HepG2 (cell line): Measurements from ENCODE around the gene ALPK3. TPM values are rescaled to one million over a fixed set of nuclear protein-coding genes. Genes with fewer than 3 reads are reported as not detected.
"Not testable (repeated sequence)": the region's sequence is repeated elsewhere in the genome, so short reads cannot be mapped to it uniquely, and the experiment has no call there.

ENCODE experiments used
- ATAC-seq: fragments of 200-7000 bp; cut with Tn5 transposase; 3 replicates; pipeline ENCODE4 v1.9.1; 2020; ENCODE audit warnings: mild to moderate bottlenecking, moderate library complexity
- BruUV-seq: library from RNA; stranded (reverse); fragments of 400-500 nt; replicated peaks from 2 replicates; lab custom pipeline; 2021; lab: Mats Ljungman, UMichigan
- CTCF ChIA-PET: fragments of 300-600 bp; formaldehyde crosslinking; extraction: SDS; loops from one replicate; lab custom pipeline; 2021; ENCODE audit warnings: low total read pairs, inconsistent platforms, low intra/inter-chr PET ratio; lab: Yijun Ruan, JAX
- POLR2A ChIA-PET: fragments of 350-600 bp; sonication (Branson Sonifier 250); formaldehyde crosslinking; loops from one replicate; lab custom pipeline; 2020; ENCODE audit warnings: antibody characterized with exemption, inconsistent platforms; lab: Yijun Ruan, JAX
- DNase-seq: peaks from one replicate; pipeline ENCODE4 v3.0.0-alpha.2; 2015; ENCODE audit warnings: low spot score
- FAIRE-seq: peaks from 3 replicates; lab custom pipeline; 2011; peaks lifted over from hg19 to GRCh38; lab: Jason Lieb, UNC
- H2AFZ ChIP-seq: one replicate; pipeline ENCODE4 v1.6.1; 2011; ENCODE audit warnings: low read length, inconsistent platforms
- H3K27ac ChIP-seq: fragments of 300-600 bp; 3 replicates; pipeline ENCODE4 v1.8.0; 2011; ENCODE audit warnings: mixed run types, mild to moderate bottlenecking, mixed read lengths, low read length, inconsistent platforms; ENCODE audit not compliant: insufficient read depth; ENCODE audit errors: extremely low read length
- H3K27me3 ChIP-seq, 2 experiments: fragments of 200-600 bp in 1 of 2; 2 replicates in 1 of 2; 3 replicates in 1 of 2; pipeline versions ENCODE4 v1.6.0 to v1.8.0; 2011; ENCODE audit warnings: low read length in 2 of 2, mild to moderate bottlenecking in 2 of 2, moderate library complexity in 2 of 2, inconsistent platforms in 1 of 2; ENCODE audit not compliant: insufficient read depth in 2 of 2, control insufficient read depth in 1 of 2
- H3K36me3 ChIP-seq, 2 experiments: fragments of 200-600 bp in 1 of 2; replicated peaks in 1 of 2; 2 replicates in 1 of 2; 3 replicates in 1 of 2; pipeline versions ENCODE4 v1.5.1 to v1.8.0; 2011; ENCODE audit warnings: low read length in 2 of 2, inconsistent platforms in 1 of 2; ENCODE audit not compliant: insufficient read depth in 2 of 2, control insufficient read depth in 1 of 2
- H3K4me1 ChIP-seq: 2 replicates; pipeline ENCODE4 v1.5.1; 2012; ENCODE audit warnings: low read length, inconsistent platforms; ENCODE audit not compliant: insufficient read depth
- H3K4me2 ChIP-seq: 2 replicates; pipeline ENCODE4 v1.6.0; 2011; ENCODE audit warnings: low read depth, low read length, inconsistent platforms
- H3K4me3 ChIP-seq, 3 experiments: fragments of 200-600 bp in 1 of 3; sonication (generic), shearing (Covaris generic) in 1 of 3; replicated peaks in 1 of 3; 2 replicates each; pipeline ENCODE4 v1.5.1; 2011 to 2016; ENCODE audit warnings: low read length in 3 of 3, inconsistent platforms in 2 of 3, low read depth in 2 of 3, mild to moderate bottlenecking in 2 of 3, control low read depth in 1 of 3, mixed read lengths in 1 of 3; ENCODE audit not compliant: insufficient read depth in 1 of 3
- H3K79me2 ChIP-seq: one replicate; pipeline ENCODE4 v1.6.1; 2011; ENCODE audit warnings: low read length, inconsistent platforms; ENCODE audit not compliant: insufficient read depth
- H3K9ac ChIP-seq: 2 replicates; pipeline ENCODE4 v1.6.0; 2011; ENCODE audit warnings: mild to moderate bottlenecking, low read depth, low read length, inconsistent platforms; ENCODE audit not compliant: insufficient read depth
- H3K9me3 ChIP-seq: 2 replicates; pipeline ENCODE4 v1.5.1; 2012; ENCODE audit warnings: mild to moderate bottlenecking, low read length
- H4K20me1 ChIP-seq: 2 replicates; pipeline ENCODE4 v1.6.0; 2011; ENCODE audit warnings: inconsistent platforms, mild to moderate bottlenecking, low read length, moderate library complexity; ENCODE audit not compliant: insufficient read depth
- BATF2 ChIP-seq: sonication (generic); formaldehyde crosslinking; IDR thresholded peaks from 2 replicates; pipeline ENCODE4 v1.8.0; 2022; ENCODE audit warnings: mild to moderate bottlenecking, missing genetic modification reagents, moderate library complexity
- E2F2 ChIP-seq: sonication (generic); formaldehyde crosslinking; IDR thresholded peaks from 2 replicates; pipeline ENCODE4 v1.4.0; 2020; ENCODE audit warnings: missing genetic modification reagents, borderline replicate concordance
- ETV5 ChIP-seq: IDR thresholded peaks from 2 replicates; pipeline ENCODE4 v1.6.1; 2018; ENCODE audit warnings: missing biosample characterization, missing genetic modification reagents, inconsistent platforms, borderline replicate concordance
- MAFK ChIP-seq, 2 experiments: IDR thresholded peaks in 1 of 2; conservative IDR thresholded peaks in 1 of 2; 2 replicates each; pipeline ENCODE4 v1.6.1; 2011; ENCODE audit warnings: improper control_type of control experiment in 2 of 2, low read length in 2 of 2
- MATR3 ChIP-seq: sonication (generic); formaldehyde crosslinking; IDR thresholded peaks from 2 replicates; pipeline ENCODE4 v1.4.0; 2020; ENCODE audit warnings: missing genetic modification reagents
- MTA3 ChIP-seq: sonication (generic); formaldehyde crosslinking; IDR thresholded peaks from 2 replicates; pipeline ENCODE4 v1.4.0; 2020; ENCODE audit warnings: missing genetic modification reagents
- NFKB2 ChIP-seq: sonication (generic); formaldehyde crosslinking; IDR thresholded peaks from 2 replicates; pipeline ENCODE4 v1.4.0; 2020; ENCODE audit warnings: missing genetic modification reagents, borderline replicate concordance
- PAX8 ChIP-seq: sonication (generic); formaldehyde crosslinking; IDR thresholded peaks from 2 replicates; pipeline ENCODE4 v1.8.0; 2022; ENCODE audit warnings: mild to moderate bottlenecking, missing genetic modification reagents, borderline replicate concordance
- RAD21 ChIP-seq: fragments of 450-650 bp; formaldehyde crosslinking; IDR thresholded peaks from 2 replicates; pipeline ENCODE4 v1.5.0; 2020; ENCODE audit warnings: mild to moderate bottlenecking
- STAG1 ChIP-seq: sonication (generic); formaldehyde crosslinking; IDR thresholded peaks from 2 replicates; pipeline ENCODE4 v1.4.0; 2020; ENCODE audit warnings: missing genetic modification reagents
- TCF7L2 ChIP-seq: IDR thresholded peaks from 2 replicates; pipeline ENCODE4 v1.6.1; 2011; ENCODE audit warnings: mild to moderate bottlenecking, low read depth, low read length, moderate library complexity
- XRCC5 ChIP-seq: fragments of 200-400 bp; formaldehyde crosslinking; optimal IDR thresholded peaks from 2 replicates; pipeline ENCODE3; 2017; ENCODE audit warnings: mild to moderate bottlenecking, low read length
- ZNF44 ChIP-seq: sonication (generic); formaldehyde crosslinking; IDR thresholded peaks from 2 replicates; pipeline ENCODE4 v1.5.1; 2020; ENCODE audit warnings: mild to moderate bottlenecking, missing genetic modification reagents
- WGBS: methylation state at CpG from one replicate; pipeline ENCODE4 v1.1.6; 2017; ENCODE audit warnings: low lambda C conversion rate; 5-methylcytosine and 5-hydroxymethylcytosine counted together
- in situ Hi-C: cut with HindIII; loops from 2 replicates; pipeline ENCODE4 v1.10.0; 2017; ENCODE audit warnings: low pct_unique_long_range_greater_than_20kb; ENCODE audit not compliant: extremely low pct_ligation_motif_present
- intact Hi-C: fragments of 100-400 bp; cut with micrococcal nuclease; formaldehyde crosslinking; loops from one replicate; pipeline ENCODE4 v1.10.0; 2022; ENCODE audit not compliant: unreplicated experiment
- polyA plus RNA-seq, 8 experiments: library from polyadenylated mRNA; depleted of rRNA in 3 of 8; stranded (reverse) in 7 of 8; unstranded in 1 of 8; fragments of >200 nt; fragmentation: Illumina TruSeq in 4 of 8; extraction: Trizol in 4 of 8; gene quantifications; 2 replicates each; pipeline versions ENCODE4 v1.2.1 to v1.2.3, GENCODE V29; 2011 to 2016; ENCODE audit warnings: low read depth in 4 of 8, missing spikeins in 1 of 8, mixed read lengths in 1 of 8; ENCODE audit not compliant: insufficient read depth in 1 of 8
- total RNA-seq, 5 experiments: library from RNA; depleted of rRNA; stranded (reverse); fragments of >200 nt; fragmentation: Illumina TruSeq; extraction: Trizol; gene quantifications; 2 replicates each; pipeline ENCODE4 v1.2.3, GENCODE V29; 2016; ENCODE audit warnings: low read depth in 1 of 5
- TF ChIP-seq, protein P1 (sequence below): sonication (generic); formaldehyde crosslinking; IDR thresholded peaks from 2 replicates; pipeline ENCODE4 v1.8.0; 2022; ENCODE audit warnings: missing genetic modification reagents, mild to moderate bottlenecking, inconsistent platforms, borderline replicate concordance

The ALPK3 gene
- total and polyA plus RNA-seq, 2 of the 13 experiments (the other 11 are each of a cell fraction or from before 2014, with no cell fraction given): 0.04 to 0.42 TPM

DNA sequence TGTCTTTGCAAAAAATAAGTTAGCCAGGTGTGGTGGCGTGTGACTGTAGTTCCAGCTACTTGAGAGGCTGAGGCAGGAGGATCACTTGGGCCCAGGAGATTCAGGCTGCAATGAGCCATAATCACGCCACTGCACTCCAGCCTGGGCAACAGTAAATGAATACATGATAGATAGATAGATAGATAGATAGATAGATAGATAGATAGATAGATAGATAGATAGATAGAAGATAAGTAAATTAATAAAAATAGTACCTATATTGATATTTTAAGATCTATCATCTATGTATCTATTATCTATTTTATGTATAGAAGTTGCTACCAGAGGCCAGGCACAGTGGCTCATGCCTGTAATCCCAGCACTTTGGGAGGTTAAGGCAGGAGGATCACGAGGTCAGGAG, 60.5 kb downstream of the ALPK3 start:
- H3K79me2 ChIP-seq, H3K9ac ChIP-seq, H3K27ac ChIP-seq, DNase-seq, H4K20me1 ChIP-seq, BruUV-seq, CTCF ChIA-PET, POLR2A ChIA-PET, H3K36me3 ChIP-seq, H3K4me3 ChIP-seq, H2AFZ ChIP-seq, ATAC-seq, H3K4me2 ChIP-seq, in situ Hi-C loops, FAIRE-seq, H3K9me3 ChIP-seq: not testable (repeated sequence)
- WGBS: 46% methylated on average over 3 of the region's 3 CpGs
- Histone ChIP-seq H3K4me1 (peaks cover 47% of the 10 kb centered on the region), H3K27me3 (peaks cover 0 to 11% of the 10 kb centered on the region in 2 experiments; a peak in 1 of 5 replicates)
- intact Hi-C loops: loop anchor here (10.0 kb wide), 1 partner anchor 53 kb away; no protein-coding TSS in a partner anchor

DNA sequence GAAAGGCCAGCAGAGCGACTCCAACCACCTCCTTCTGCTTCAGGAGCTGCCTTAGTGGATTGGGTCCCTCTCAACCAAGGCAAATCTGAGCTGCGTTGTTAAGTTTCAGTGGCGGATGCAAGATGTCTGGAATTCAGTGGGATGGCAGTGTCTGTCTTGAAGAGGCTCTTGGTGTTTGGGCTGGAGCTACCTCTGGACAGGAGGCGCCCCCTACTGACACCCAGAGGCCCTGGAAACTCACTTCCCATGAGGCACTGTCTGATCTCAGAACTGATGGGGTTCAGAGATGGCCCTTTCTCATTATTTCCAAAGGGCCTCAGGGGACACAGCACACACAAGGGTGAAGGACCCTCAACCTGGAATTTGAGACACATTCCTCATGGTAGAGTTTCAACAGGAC, 61.3 kb downstream of the ALPK3 start:
- Histone ChIP-seq H3K9me3 (no peaks in the 10 kb centered on the region), H2AFZ (no peak overlapping the region), H3K4me2 (no peak overlapping the region), H3K79me2 (no peaks in the 10 kb centered on the region), H3K9ac (no peak overlapping the region), H3K4me1 (peaks cover 53% of the 10 kb centered on the region), H3K4me3 (no peak overlapping the region), H4K20me1 (no peaks in the 10 kb centered on the region), H3K27me3 (peaks cover 0 to 11% of the 10 kb centered on the region in 2 experiments; a peak in 1 of 5 replicates), H3K36me3 (no peaks in the 10 kb centered on the region), H3K27ac (no peak overlapping the region)
- POLR2A ChIA-PET: no interaction called here
- intact Hi-C loops (loop anchor here (10.0 kb wide), 1 partner anchor 54 kb away; no protein-coding TSS in a partner anchor), in situ Hi-C loops (no loop called here)
- ATAC-seq: peak; percentile 65
- CTCF ChIA-PET: interaction anchor here (1.0 kb wide), 1 partner anchor 33 kb away, joined by 3 read pairs; no protein-coding TSS in a partner anchor
- FAIRE-seq: no peak
- 41% methylated on average over 4 of the region's 4 CpGs for WGBS
- BruUV-seq: no TSS peak
- peak; percentile 22 for DNase-seq
- TF ChIP-seq ETV5 (CRISPR knock-in tag) (no peak), E2F2 (CRISPR knock-in tag) (no peak), RAD21 (CRISPR knock-in tag) (peak; percentile 34; the same call in 1 of the 2 replicates), MATR3 (CRISPR knock-in tag) (no peak), XRCC5 (peak; percentile 26), TCF7L2 (no peak), NFKB2 (CRISPR knock-in tag) (no peak), MTA3 (CRISPR knock-in tag) (no peak), BATF2 (CRISPR knock-in tag) (no peak), MAFK (conservative IDR thresholded peaks at IDR 0.05 in 1 of 2, IDR thresholded peaks at IDR 0.05 in 1 of 2; ENCODE audit: low read length in 2 of 2) (no peak), ZNF44 (CRISPR knock-in tag) (no peak), PAX8 (no peak), STAG1 (peak; percentile 74)
- TF ChIP-seq, protein P1, sequence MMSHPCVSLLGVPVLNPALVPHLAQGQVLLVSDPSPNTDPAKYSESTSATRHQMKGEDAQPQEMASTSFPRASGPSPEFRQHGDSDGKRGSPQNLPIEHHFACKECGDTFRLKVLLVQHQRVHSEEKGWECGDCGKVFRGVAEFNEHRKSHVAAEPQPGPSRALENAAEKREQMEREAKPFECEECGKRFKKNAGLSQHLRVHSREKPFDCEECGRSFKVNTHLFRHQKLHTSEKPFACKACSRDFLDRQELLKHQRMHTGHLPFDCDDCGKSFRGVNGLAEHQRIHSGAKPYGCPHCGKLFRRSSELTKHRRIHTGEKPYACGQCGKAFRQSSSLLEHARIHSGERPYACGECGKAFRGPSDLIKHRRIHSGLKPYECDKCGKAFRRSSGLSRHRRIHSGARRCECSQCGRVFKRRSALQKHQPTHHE (CRISPR knock-in tag): no peak
